NB4 (cell line): Measurements from ENCODE around the gene PANX3.

ENCODE experiments used
- DNase-seq: peaks from one replicate; pipeline ENCODE4 v3.0.0; 2010; ENCODE audit warnings: low read depth
- H3K4me3 ChIP-seq: one replicate; pipeline ENCODE4 v1.5.1; 2011; ENCODE audit warnings: mild to moderate bottlenecking, low read depth, low read length, moderate library complexity
- CTCF ChIP-seq: IDR thresholded peaks from one replicate; pipeline ENCODE4 v1.5.1; 2012; ENCODE audit warnings: low read depth, low read length
- MAX ChIP-seq: IDR thresholded peaks from 2 replicates; pipeline ENCODE4 v1.6.1; 2011; ENCODE audit warnings: low read depth, low read length
- MYC ChIP-seq: IDR thresholded peaks from 2 replicates; pipeline ENCODE4 v1.6.1; 2011; ENCODE audit warnings: low read depth, low read length
- POLR2A ChIP-seq: IDR thresholded peaks from 2 replicates; pipeline ENCODE4 v1.6.1; 2011; ENCODE audit warnings: mild to moderate bottlenecking; ENCODE audit not compliant: insufficient read length; ENCODE audit errors: extremely low read depth

PANX3 gene

GRCh38 chr11:124611064-124611463 is at the start of gene PANX3:
Gene PANX3, plus strand, starts transcription at chr11:124611428. Its CDS starts 129 bp downstream, at chr11:124611557.
- DNase-seq = no peak
- TF ChIP-seq MYC = no peak
- no peak for TF ChIP-seq POLR2A
- TF ChIP-seq MAX = no peak
- no peak for TF ChIP-seq CTCF
- H3K4me3 ChIP-seq = no peak within 1 kb of the TSS

GRCh38 chr11:124569697-124570096 is 41.5 kb upstream of the PANX3 start, which contains the start of gene OR8A1:
Gene OR8A1, plus strand, starts transcription at chr11:124569997. Its CDS starts 123 bp downstream, at chr11:124570120.
- H3K4me3 ChIP-seq = no peak within 1 kb of the TSS
- no peak for DNase-seq
- TF ChIP-seq MYC (no peak), CTCF (no peak), POLR2A (no peak), MAX (no peak)

GRCh38 chr11:124570160-124570559 is 41.1 kb upstream of the PANX3 start:
- TF ChIP-seq MYC (no peak), MAX (no peak), CTCF (no peak), POLR2A (no peak)
- H3K4me3 ChIP-seq = no peak overlapping the region
- no peak for DNase-seq

- TF ChIP-seq MAX (no peak), POLR2A (no peak), CTCF (no peak), MYC (no peak)
- DNase-seq = no peak
These were observed 33.4 kb upstream of the PANX3 start for GRCh38 chr11:124577716-124578427.

GRCh38 chr11:124578761-124579160 is 32.5 kb upstream of the PANX3 start:
- TF ChIP-seq POLR2A (no peak), CTCF (no peak), MAX (no peak)
- H3K4me3 ChIP-seq = no peak overlapping the region
- DNase-seq = no peak

More at GRCh38 chr11:124577716-124578427, 33.4 kb upstream of the PANX3 start:
- H3K4me3 ChIP-seq = no peak overlapping the region
